Islet precursor cell (in vitro differentiated cells): ENCODE data around the gene DNASE2B.

Source experiments
- DNase-seq: peaks from one replicate; pipeline ENCODE4 v3.0.0-alpha.2; 2018

The DNASE2B gene

GRCh38 chr1:84376000-84376910 lies 22.0 kb upstream of the DNASE2B start:
- DNase-seq, result no peak

DNA sequence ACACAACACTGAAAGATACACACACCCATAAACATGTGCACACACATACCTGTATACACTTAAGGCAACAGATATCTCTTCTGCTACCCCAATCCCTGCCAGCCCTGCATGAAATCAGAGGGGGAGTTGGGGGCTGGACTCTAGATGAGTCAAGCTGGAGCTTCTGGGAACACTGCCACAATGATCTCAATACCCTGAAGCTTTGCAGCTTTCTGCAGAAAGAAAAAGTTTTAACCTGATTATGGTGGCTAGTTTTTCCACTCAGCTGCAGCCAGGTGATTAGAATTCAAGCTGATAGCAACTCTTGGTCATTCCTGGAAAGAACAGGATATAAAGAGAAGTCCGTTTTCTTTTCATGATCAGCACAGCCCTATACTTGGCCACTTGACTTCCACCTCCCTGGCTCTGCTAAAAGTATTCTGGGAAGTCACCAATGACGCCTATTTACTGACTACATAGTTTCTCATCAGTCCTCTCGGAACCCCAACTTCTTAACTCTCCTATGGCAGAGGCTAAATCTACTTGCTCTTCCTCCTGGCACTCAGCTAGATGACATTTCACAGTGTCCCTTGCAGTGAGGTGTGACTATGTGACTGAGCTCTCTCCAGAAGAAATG lies 20.7 kb upstream of the DNASE2B start:
- no peak for DNase-seq

DNA sequence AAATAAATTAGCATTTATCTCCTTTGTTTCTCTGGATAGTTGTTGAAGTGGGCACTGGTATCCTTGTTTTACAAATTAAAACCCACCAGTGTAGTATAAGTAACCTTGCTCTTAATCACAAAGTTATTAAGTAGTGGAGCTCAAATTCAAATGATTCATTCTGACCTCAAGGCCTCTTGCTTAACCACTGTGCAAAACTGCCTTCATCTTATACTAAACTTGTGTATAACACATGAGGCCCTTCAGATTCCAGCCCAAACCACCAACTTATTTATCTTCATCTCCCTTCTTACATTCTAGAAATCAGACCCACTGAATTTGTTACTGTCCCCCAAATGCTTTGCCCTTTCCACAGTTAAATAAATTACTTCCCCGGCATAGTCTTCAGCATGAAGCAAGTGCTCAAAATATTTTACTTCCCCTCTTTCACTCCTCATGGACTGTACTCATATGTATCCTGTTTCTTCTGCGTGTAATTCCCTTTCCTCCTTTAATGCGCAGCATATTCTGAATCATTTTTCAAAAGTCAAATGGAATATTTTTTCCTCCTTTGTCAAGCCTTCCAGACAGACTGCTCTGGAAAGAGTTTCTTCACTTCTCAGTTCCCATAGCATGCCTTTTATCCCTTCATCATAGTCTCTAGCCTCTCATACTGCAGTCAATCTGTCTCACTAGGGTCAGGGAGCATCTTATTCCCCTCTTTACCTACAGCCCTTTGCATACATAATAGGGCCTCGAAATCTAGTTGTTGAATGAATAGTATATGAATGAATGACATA lies 19.0 kb upstream of the DNASE2B start:
- no peak for DNase-seq

GRCh38 chr1:84379917-84380180 lies 18.4 kb upstream of the DNASE2B start:
- no peak for DNase-seq

- no peak for DNase-seq
These were observed 16.2 kb upstream of the DNASE2B start for GRCh38 chr1:84382127-84382526.

DNA sequence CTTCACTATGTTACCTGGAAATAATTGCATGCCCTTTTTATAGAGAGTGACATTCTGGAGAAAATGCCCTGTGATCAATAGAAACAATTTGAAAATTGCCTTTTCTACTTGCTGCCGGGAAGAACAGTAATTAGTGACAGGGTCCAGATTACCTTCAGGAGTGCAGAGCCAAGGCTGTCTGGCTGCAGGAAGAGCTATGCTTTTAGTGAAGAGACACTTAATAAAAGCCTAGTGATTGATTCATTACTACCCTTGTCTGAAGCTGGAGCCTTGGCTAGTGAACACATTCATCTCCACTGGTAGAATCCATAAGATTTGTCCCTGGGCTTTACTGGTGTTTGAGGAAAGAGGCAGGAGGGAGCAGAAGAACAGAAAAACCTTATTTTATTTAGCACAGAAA lies 12.9 kb upstream of the DNASE2B start:
- DNase-seq, result no peak

DNA sequence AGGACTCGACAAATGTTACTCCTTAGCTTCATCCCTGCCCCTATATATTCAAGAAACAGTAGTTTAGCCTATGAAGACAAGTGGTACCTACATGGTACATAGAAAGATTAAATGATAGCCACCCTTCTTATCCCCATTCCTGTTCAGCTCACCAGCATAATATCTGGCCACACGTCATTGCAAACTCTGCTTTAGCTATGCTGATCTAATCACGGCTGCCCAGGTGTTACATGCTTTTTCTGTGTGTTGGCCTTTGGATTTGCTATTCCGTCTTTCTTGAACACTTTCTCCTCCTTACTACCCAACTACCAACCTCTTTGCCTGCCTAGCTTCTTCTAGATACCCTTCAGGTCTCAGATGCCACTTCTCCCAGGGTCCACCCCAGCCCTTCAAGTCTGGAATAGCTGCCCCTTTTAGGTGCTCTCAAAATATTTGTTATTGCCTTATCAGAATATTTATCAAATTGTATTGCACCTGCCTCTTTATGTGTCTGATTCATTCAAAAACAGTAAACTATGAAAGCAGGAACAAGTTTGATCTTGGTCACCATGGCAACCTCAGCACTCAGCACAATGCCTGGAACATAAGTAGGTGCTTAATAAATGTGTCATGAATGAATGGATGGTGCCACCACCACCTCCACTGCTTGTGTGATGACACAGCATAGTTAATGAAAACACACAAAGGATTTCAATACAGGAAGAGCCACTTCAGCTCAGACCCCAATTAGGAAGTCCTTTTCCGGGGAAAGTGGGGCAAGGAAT lies 11.4 kb upstream of the DNASE2B start:
- DNase-seq, result no peak

- DNase-seq, result no peak
These were observed 10.7 kb upstream of the DNASE2B start for GRCh38 chr1:84387480-84388163.

DNA sequence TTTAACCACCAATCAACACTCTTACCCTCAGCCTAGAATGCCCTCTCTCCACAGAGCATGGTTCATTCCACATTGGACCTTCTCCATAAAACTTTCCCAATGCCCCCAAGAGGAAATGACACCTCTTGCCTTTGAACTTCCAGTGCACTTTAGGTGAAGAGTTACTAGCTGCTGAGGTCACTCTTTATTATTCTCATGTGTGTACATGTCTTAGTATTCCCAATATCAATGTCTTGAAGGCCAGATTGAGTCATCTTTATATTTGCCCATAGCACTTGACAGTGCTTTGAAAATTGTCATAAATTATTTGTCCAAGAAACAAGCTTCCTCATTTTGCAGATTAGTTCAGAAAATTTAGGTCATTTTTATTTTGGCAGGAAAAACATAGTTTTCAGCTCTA lies 8.1 kb upstream of the DNASE2B start:
- DNase-seq, result no peak

DNA sequence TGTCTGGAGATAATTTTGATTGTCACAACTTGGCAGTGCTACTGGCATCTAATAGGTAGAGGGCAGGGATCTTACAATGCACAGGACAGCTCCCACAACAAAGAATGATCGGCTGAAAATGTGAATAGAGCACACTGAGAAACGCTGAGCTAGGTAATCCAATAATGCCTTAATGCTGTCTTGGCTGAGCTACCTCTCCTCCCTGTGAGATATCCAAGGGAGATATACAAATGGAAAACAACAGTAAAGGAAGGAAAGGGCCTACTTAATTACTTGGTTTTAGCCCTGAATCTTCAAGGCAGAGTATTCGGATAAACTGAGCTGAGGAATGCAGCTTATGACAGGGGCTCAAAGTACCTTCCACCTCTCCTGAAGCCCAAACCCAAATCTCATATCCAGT lies 2.9 kb downstream of the DNASE2B start:
- no peak for DNase-seq

- DNase-seq, result no peak
These were observed 3.8 kb downstream of the DNASE2B start for GRCh38 chr1:84402060-84402459.

DNA sequence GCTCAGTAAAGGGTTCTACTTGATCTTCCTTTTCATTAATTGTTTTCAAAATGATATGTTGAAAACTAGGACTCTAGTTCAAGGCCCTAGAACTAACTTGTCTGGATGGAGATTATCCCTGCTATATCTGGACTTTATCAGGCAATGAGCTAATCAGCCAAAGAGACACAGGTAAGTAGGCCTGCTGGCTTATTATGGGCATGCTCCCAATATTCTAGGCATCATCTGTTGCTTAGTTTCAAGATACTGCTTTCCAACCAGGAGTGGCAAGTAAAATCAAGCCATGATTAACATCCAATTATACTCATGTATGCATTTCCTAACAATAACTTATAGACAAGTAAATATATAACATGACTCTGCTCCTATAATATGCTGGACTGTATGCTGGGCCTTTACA lies 4.2 kb downstream of the DNASE2B start:
- DNase-seq, result no peak

DNA sequence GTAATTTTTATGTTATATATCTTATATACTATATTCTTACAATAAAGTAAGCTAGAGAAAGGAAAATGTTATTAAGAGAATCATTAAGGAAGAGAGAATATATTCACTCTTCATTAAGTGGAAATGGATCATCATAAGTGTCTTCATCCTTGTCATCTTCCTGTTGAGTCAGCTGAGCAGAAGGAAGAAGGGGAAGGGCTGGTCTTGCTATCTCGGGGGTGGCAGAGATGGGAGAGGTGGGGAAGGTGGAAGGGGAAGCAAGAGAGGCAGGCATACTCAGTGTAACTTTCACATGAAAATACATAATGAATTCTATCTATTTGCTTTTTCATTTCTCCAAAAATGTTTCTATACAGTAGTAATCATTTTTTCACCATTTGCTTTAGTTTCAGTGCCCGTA lies 5.1 kb downstream of the DNASE2B start:
- DNase-seq, result no peak

- no peak for DNase-seq
These were observed 8.1 kb downstream of the DNASE2B start for GRCh38 chr1:84406346-84406861.

- no peak for DNase-seq
These were observed 9.2 kb downstream of the DNASE2B start for GRCh38 chr1:84407524-84407923.

- DNase-seq, result no peak
These were observed 9.7 kb downstream of the DNASE2B start for GRCh38 chr1:84407958-84408422.

DNA sequence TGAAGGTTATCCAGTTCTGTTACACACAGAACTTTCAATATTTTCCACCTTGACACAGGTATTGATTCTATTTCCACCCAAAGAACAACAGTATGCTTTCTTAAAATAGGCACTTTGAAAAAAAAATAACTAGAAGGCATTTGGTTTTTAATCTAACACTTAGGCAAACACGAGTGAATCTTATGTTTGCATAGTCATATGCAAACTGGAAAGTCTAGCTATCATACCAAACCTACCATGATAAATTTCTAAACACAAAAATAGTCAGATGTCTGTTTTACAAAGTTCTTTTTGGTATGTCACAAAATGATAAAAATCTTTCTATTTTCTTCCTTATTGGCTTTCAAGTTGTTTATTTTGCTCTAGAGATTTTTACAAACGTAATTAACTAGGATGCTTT lies 11.6 kb downstream of the DNASE2B start:
- DNase-seq, result no peak

DNA sequence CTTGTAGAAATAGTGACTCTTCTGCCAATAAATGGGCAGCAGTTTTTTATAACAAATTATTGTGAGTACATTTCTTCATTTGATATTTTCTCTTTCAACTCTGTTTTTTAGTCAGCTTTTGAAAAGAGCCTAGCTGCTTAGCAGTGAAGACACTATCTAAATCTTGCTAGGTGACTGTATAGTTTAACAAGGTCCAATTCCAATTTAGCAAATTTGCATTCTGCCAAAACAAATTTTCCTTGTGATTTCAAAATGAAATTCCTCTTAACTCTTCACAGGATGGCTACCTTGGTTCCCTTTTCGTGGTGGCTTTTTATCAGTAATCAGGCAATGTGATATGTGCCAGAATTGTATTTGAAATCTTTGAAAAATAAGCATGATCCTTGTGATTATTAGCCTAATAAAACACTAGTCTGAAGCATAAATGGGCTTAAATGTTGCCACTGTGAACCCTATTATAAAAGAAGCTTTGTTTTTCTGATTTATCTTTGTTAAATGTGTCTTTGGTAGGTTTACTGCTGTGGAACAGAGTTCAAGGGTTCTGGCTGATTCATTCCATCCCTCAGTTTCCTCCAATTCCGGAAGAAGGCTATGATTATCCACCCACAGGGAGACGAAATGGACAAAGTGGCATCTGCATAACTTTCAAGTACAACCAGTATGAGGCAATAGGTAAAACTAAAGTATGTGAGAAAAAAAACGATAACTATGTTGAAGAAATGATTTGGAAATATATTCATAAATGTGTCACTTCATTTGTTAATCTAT lies 12.2 kb downstream of the DNASE2B start:
- DNase-seq, result no peak

- no peak for DNase-seq
These were observed 14.1 kb downstream of the DNASE2B start for GRCh38 chr1:84412316-84412942.

- no peak for DNase-seq
These were observed 17.1 kb downstream of the DNASE2B start for GRCh38 chr1:84415396-84415795.

DNA sequence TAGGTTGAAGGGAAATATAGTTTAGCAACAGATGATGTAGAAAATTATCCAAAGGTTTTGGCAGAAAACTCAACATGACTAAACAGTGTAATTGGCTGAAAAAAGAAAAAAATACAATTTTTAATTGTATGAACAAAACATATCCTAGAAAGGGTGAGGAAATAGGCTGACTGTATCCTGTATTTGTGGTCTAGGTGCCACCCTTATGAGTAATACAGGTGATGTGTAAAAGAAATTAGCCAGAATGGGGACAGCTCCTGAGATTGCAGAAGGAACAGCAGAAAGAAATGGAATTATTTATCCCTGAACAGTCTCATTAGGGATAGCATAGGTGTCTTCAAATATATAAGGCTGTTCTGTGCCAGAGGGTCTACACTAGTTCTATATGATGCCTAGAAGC lies 24.6 kb downstream of the DNASE2B start:
- no peak for DNase-seq
